ENCODE data around the gene RPAIN. TPM values are rescaled to one million over a fixed set of nuclear protein-coding genes. Genes with fewer than 3 reads are reported as not detected.

RPAIN gene
- total and polyA plus RNA-seq, 9 donors, result 26.5 to 46.7 (median 34.1) TPM

- H3K9me3 ChIP-seq, result no peaks in the 10 kb centered on the region
- TF ChIP-seq CTCF (IDR thresholded peaks at IDR 0.05), result no peak
- no peak for TF ChIP-seq EP300 (IDR thresholded peaks at IDR 0.05)
- TF ChIP-seq POLR2A (IDR thresholded peaks at IDR 0.05), result no peak
- H3K27ac ChIP-seq, result no peak overlapping the region
- no peaks in the 10 kb centered on the region for H3K36me3 ChIP-seq
- no peaks in the 10 kb centered on the region for H3K27me3 ChIP-seq
- intact Hi-C loops (cut with DNase I), result no loop called here
- H3K4me1 ChIP-seq (ENCODE audit: insufficient read depth), result no peaks in the 10 kb centered on the region
- no peak overlapping the region for H3K4me3 ChIP-seq
- no peak for DNase-seq
- WGBS, 3 donors, result 85 to 93% (median 93%) methylated on average over 4 of the region's 4 CpGs
Measured at GRCh38 chr17:5466295-5466694, 46.3 kb downstream of the RPAIN start.

DNA sequence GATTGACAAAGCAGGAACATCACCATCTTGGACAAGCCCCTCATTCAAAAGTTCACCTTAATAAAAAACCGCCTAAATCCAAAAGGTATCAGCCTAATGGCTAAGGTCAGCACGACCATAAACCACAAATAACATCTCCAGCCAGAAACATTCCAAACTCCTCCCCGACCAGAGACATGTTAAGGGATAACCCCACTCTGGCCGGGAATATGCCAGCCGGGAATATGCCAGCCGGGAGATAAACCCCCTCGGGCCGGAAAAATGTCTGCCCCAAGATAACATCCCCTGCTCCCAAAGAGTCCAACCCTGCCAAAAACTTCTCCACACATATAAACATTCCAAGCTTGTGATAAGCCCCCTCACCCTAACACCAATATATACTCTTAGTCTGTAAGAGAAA is 47.4 kb downstream of the RPAIN start:
- 0 to 2% (median 1%) methylated on average over 8 of the region's 8 CpGs for WGBS, 3 donors
- Histone ChIP-seq H3K27me3 (no peaks in the 10 kb centered on the region), H3K36me3 (no peaks in the 10 kb centered on the region), H3K9me3 (no peaks in the 10 kb centered on the region), H3K4me1 (ENCODE audit: insufficient read depth) (no peaks in the 10 kb centered on the region), H3K27ac (no peak overlapping the region), H3K4me3 (peak overlapping the region; percentile 77)
- TF ChIP-seq CTCF (IDR thresholded peaks at IDR 0.05), result no peak
- TF ChIP-seq EP300 (IDR thresholded peaks at IDR 0.05), result no peak
- no peak for TF ChIP-seq POLR2A (IDR thresholded peaks at IDR 0.05)
- no peak for DNase-seq
- intact Hi-C loops (cut with DNase I), result no loop called here

DNA sequence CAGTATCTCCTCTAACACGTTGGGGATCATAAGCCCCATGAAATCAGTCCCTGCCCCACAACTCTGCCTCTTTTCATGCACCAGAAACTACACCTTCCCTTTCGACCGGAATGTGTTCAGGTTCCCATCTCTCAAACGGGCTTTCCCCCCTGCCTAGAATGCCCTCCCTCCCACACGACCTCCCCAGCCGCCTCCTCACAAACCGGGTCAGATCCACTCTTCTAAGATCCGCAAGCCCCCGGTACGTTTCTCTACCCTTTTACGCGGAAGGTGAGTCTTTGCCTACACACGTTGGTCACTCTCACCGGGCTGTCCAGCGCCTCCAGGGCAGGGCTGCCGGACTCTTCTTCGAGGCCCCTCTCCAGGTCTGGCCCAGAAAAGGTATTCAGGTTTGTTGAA is 48.1 kb downstream of the RPAIN start:
- no peaks in the 10 kb centered on the region for H3K27me3 ChIP-seq
- TF ChIP-seq EP300 (IDR thresholded peaks at IDR 0.05) (no peak), POLR2A (IDR thresholded peaks at IDR 0.05) (no peak), CTCF (IDR thresholded peaks at IDR 0.05) (no peak)
- WGBS, 3 donors, result 0 to 1% (median 0%) methylated on average over 17 of the region's 17 CpGs
- H3K36me3 ChIP-seq, result no peaks in the 10 kb centered on the region
- no peak for DNase-seq
- H3K4me3 ChIP-seq, result peak overlapping the region; percentile 77
- H3K4me1 ChIP-seq (ENCODE audit: insufficient read depth), result no peaks in the 10 kb centered on the region
- no peak overlapping the region for H3K27ac ChIP-seq
- intact Hi-C loops (cut with DNase I), result no loop called here
- H3K9me3 ChIP-seq, result no peaks in the 10 kb centered on the region

DNA sequence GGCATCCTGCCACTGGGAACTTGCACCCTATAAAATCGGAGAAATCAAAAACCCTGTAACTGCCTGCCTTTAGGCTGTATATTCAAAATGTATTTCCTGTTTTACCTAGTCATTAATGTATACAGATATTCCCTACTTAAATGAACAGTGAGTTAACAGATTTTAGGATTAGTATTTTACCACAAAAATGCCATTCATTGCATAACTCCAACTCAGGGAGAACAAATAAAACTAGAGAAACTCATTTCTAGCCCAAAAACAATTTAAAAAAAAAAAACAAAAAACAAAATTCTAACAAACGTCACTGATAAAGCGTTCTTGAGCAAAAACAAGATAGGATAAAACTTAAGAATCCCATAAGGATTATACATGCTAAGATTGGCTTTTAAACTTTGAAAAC is 52.5 kb downstream of the RPAIN start:
- Histone ChIP-seq H3K27me3 (no peaks in the 10 kb centered on the region), H3K27ac (no peak overlapping the region), H3K4me1 (ENCODE audit: insufficient read depth) (no peaks in the 10 kb centered on the region), H3K36me3 (no peaks in the 10 kb centered on the region), H3K9me3 (no peaks in the 10 kb centered on the region), H3K4me3 (no peak overlapping the region)
- intact Hi-C loops (cut with DNase I), result no loop called here
- no peak for TF ChIP-seq EP300 (IDR thresholded peaks at IDR 0.05)
- no peak for DNase-seq
- 54 to 67% (median 63%) methylated on average over 3 of the region's 3 CpGs for WGBS, 3 donors

GRCh38 chr17:5473906-5474305 is 53.9 kb downstream of the RPAIN start:
- Histone ChIP-seq H3K4me1 (ENCODE audit: insufficient read depth) (no peaks in the 10 kb centered on the region), H3K27me3 (no peaks in the 10 kb centered on the region), H3K27ac (no peak overlapping the region), H3K36me3 (no peaks in the 10 kb centered on the region), H3K4me3 (no peak overlapping the region), H3K9me3 (peaks cover 0 to 4% of the 10 kb centered on the region in 2 donors)
- intact Hi-C loops (cut with DNase I), result no loop called here
- 86 to 89% (median 89%) methylated on average over 2 of the region's 2 CpGs for whole genome bisulfite sequencing, 3 donors
- DNase-seq, result no peak
- TF ChIP-seq POLR2A (IDR thresholded peaks at IDR 0.05) (no peak), EP300 (IDR thresholded peaks at IDR 0.05) (no peak)

DNA sequence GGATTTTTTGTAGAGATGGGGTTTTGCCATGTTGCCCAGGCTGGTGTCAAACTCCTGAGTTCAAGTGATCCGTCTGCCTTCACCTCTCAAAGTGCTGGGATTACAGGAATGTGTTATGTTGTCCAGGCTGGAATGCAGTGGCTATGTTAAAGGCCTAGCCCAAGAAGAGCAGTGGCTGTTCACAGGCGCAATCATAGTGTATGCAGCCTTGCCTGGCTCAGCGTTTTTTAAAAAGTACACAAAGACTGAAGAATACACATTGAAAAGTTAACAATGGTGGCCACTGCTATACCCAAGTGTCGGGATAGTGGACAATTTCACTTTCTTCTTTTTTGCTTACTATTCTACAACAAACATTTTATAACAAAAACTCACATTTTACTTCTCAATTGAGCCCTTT is 59.0 kb downstream of the RPAIN start:
- intact Hi-C loops (cut with DNase I), result no loop called here
- TF ChIP-seq EP300 (IDR thresholded peaks at IDR 0.05) (no peak), POLR2A (IDR thresholded peaks at IDR 0.05) (no peak), CTCF (IDR thresholded peaks at IDR 0.05) (no peak)
- Histone ChIP-seq H3K36me3 (no peaks in the 10 kb centered on the region), H3K4me3 (no peak overlapping the region), H3K27ac (no peak overlapping the region), H3K4me1 (ENCODE audit: insufficient read depth) (no peaks in the 10 kb centered on the region), H3K27me3 (no peaks in the 10 kb centered on the region), H3K9me3 (peaks cover 0 to 4% of the 10 kb centered on the region in 2 donors)
- 94 to 95% (median 94%) methylated on average over 4 of the region's 4 CpGs for WGBS, 3 donors
- DNase-seq, result no peak

All from ovary (tissue), 9 donors.